K562 (cell line): ENCODE data around the gene TMC1. TPM values are rescaled to one million over a fixed set of nuclear protein-coding genes. Genes with fewer than 3 reads are reported as not detected.

Experiments used
- ATAC-seq: fragments of 200-7000 bp; cut with Tn5 transposase; 3 replicates; pipeline ENCODE4 v1.9.1; 2020; ENCODE audit warnings: moderate library complexity
- BruUV-seq: library from RNA; stranded (reverse); fragments of 400-500 nt; replicated peaks from 2 replicates; lab custom pipeline; 2021; lab: Mats Ljungman, UMichigan
- CTCF ChIA-PET: fragments of 300-600 bp; formaldehyde crosslinking; extraction: SDS; loops from one replicate; lab custom pipeline; 2021; ENCODE audit warnings: low intra/inter-chr PET ratio; lab: Yijun Ruan, JAX
- POLR2A ChIA-PET: fragments of 300-600, 350-650 bp; sonication (Branson Sonifier 250); formaldehyde crosslinking; extraction: SDS; loops from one replicate; lab custom pipeline; 2021; ENCODE audit warnings: antibody characterized with exemption, inconsistent platforms; lab: Yijun Ruan, JAX
- DNase-seq, 4 experiments: peaks; one replicate each; pipeline versions ENCODE4 v3.0.0 to v3.0.0-alpha.2; 2011 to 2018; ENCODE audit warnings: low spot score in 3 of 4, mixed read lengths in 3 of 4; ENCODE audit errors: extremely low read depth in 1 of 4
- FAIRE-seq: peaks from 2 replicates; lab custom pipeline; 2011; peaks lifted over from hg19 to GRCh38; lab: Jason Lieb, UNC
- H2AFZ ChIP-seq: 2 replicates; pipeline ENCODE4 v1.6.0; 2011; ENCODE audit warnings: low read depth, low read length, control low read depth, inconsistent platforms
- H3K27ac ChIP-seq: fragments of 200-600 bp; 3 replicates; pipeline ENCODE4 v1.8.0; 2011; ENCODE audit warnings: low read depth, mild to moderate bottlenecking, control low read depth, inconsistent platforms, low read length, moderate library complexity, mixed read lengths; ENCODE audit errors: extremely low read depth
- H3K27me3 ChIP-seq, 2 experiments: fragments of 300-600 bp in 1 of 2; 2 replicates in 1 of 2; 3 replicates in 1 of 2; pipeline versions ENCODE4 v1.6.0 to v1.8.0; 2011; ENCODE audit warnings: inconsistent platforms in 2 of 2, low read length in 2 of 2, mild to moderate bottlenecking in 1 of 2, mixed read lengths in 1 of 2, moderate library complexity in 1 of 2; ENCODE audit not compliant: control insufficient read depth in 2 of 2, insufficient read depth in 2 of 2
- H3K36me3 ChIP-seq: fragments of 300-600 bp; 3 replicates; pipeline ENCODE4 v1.8.0; 2011; ENCODE audit warnings: mild to moderate bottlenecking, low read length, inconsistent platforms; ENCODE audit not compliant: control insufficient read depth, insufficient read depth
- H3K4me1 ChIP-seq, 2 experiments: fragments of 200-600 bp in 1 of 2; replicated peaks in 1 of 2; 2 replicates in 1 of 2; 3 replicates in 1 of 2; pipeline versions ENCODE4 v1.5.1 to v1.8.0; 2011; ENCODE audit warnings: inconsistent platforms in 2 of 2, low read length in 2 of 2, mild to moderate bottlenecking in 1 of 2, mixed read lengths in 1 of 2, moderate library complexity in 1 of 2; ENCODE audit not compliant: control insufficient read depth in 2 of 2, insufficient read depth in 2 of 2
- H3K4me2 ChIP-seq: 2 replicates; pipeline ENCODE4 v1.6.1; 2011; ENCODE audit warnings: low read length, control low read depth, inconsistent platforms, mixed read lengths; ENCODE audit not compliant: insufficient read depth
- H3K4me3 ChIP-seq: fragments of 200-600 bp; sonication (generic), shearing (Covaris generic); 2 replicates; pipeline ENCODE4 v1.5.1; 2016; ENCODE audit warnings: control low read depth, inconsistent platforms
- H3K79me2 ChIP-seq: fragments of 200-600 bp; 3 replicates; pipeline ENCODE4 v1.8.0; 2011; ENCODE audit warnings: low read length, inconsistent platforms; ENCODE audit not compliant: control insufficient read depth, insufficient read depth
- H3K9ac ChIP-seq, 2 experiments: 2 replicates each; pipeline versions ENCODE4 v1.6.0 to v1.6.1; 2011; ENCODE audit warnings: low read depth in 2 of 2, low read length in 2 of 2, control low read depth in 1 of 2, inconsistent platforms in 1 of 2, mild to moderate bottlenecking in 1 of 2, mixed read lengths in 1 of 2; ENCODE audit not compliant: insufficient read depth in 1 of 2
- H3K9me1 ChIP-seq: one replicate; pipeline ENCODE4 v1.6.0; 2011; ENCODE audit warnings: inconsistent platforms, mild to moderate bottlenecking, low read length, moderate library complexity; ENCODE audit not compliant: control insufficient read depth, insufficient read depth
- H3K9me3 ChIP-seq: replicated peaks from 2 replicates; pipeline ENCODE4 v1.5.1; 2011; ENCODE audit warnings: low read depth, low read length, inconsistent platforms; ENCODE audit not compliant: control insufficient read depth, insufficient read depth
- H4K20me1 ChIP-seq: replicated peaks from 2 replicates; pipeline ENCODE4 v1.6.1; 2011; ENCODE audit warnings: low read length, inconsistent platforms, mixed read lengths; ENCODE audit not compliant: control insufficient read depth, insufficient read depth
- FIP1L1 ChIP-seq: fragments of 200-400 bp; formaldehyde crosslinking; IDR thresholded peaks from 2 replicates; pipeline ENCODE4 v1.6.1; 2018; ENCODE audit warnings: mild to moderate bottlenecking, low read depth, low read length; ENCODE audit not compliant: poor library complexity, severe bottlenecking
- MCM2 ChIP-seq: fragments of 450-650 bp; IDR thresholded peaks from 2 replicates; pipeline ENCODE4 v1.6.1; 2017; ENCODE audit warnings: low read depth, mild to moderate bottlenecking
- MCM7 ChIP-seq, 2 experiments: fragments of 450-650 bp; IDR thresholded peaks; 2 replicates each; pipeline ENCODE4 v1.6.1; 2016 to 2018
- NFIC ChIP-seq: fragments of 450-650 bp; IDR thresholded peaks from 2 replicates; pipeline ENCODE4 v1.6.1; 2017; ENCODE audit warnings: mild to moderate bottlenecking, inconsistent platforms
- PHF21A ChIP-seq: fragments of 450-650 bp; IDR thresholded peaks from 2 replicates; pipeline ENCODE4 v1.6.1; 2017; ENCODE audit warnings: low read depth, borderline replicate concordance
- RB1 ChIP-seq: fragments of 450-650 bp; IDR thresholded peaks from 2 replicates; pipeline ENCODE4 v1.6.1; 2017; ENCODE audit warnings: low read depth, mild to moderate bottlenecking
- RNF2 ChIP-seq: sonication (generic); IDR thresholded peaks from 2 replicates; pipeline ENCODE4 v1.6.1; 2016
- SIN3B ChIP-seq: fragments of 450-650 bp; IDR thresholded peaks from 2 replicates; pipeline ENCODE4 v1.6.1; 2017; ENCODE audit warnings: low read depth, mild to moderate bottlenecking, moderate library complexity
- SMAD3 ChIP-seq: fragments of 450-650 bp; formaldehyde crosslinking; conservative IDR thresholded peaks from 2 replicates; pipeline ENCODE4 v1.4.0; 2020; ENCODE audit warnings: mild to moderate bottlenecking
- XRCC5 ChIP-seq: fragments of 200-400 bp; formaldehyde crosslinking; IDR thresholded peaks from 2 replicates; pipeline ENCODE4 v1.6.1; 2017; ENCODE audit warnings: low read depth, mild to moderate bottlenecking, low read length
- ZBED1 ChIP-seq: IDR thresholded peaks from 2 replicates; pipeline ENCODE4 v1.6.1; 2014
- ZNF764 ChIP-seq: fragments of 250-450 bp; sonication (Bioruptor Pico); IDR thresholded peaks from 2 replicates; pipeline ENCODE4 v1.4.0; 2020; ENCODE audit warnings: low read depth, mild to moderate bottlenecking, moderate library complexity
- WGBS: fragments of 100-300 bp; shearing (Covaris generic); methylation state at CpG from one replicate; pipeline ENCODE4 v1.1.6; 2016; ENCODE audit warnings: low coverage, mixed read lengths; ENCODE audit not compliant: insufficient coverage; ENCODE audit errors: missing lambda C conversion rate; 5-methylcytosine and 5-hydroxymethylcytosine counted together
- in situ Hi-C: fragments of 300-500 bp; cut with MboI; formaldehyde crosslinking; loops from 4 replicates; pipeline ENCODE4 v1.15.0; 2018; ENCODE audit warnings: inconsistent platforms, mixed read lengths
- intact Hi-C: fragments of 100-400 bp; cut with micrococcal nuclease; formaldehyde crosslinking; loops from 2 replicates; pipeline ENCODE4 v1.14.2; 2022
- polyA plus RNA-seq, 8 experiments: library from polyadenylated mRNA; depleted of rRNA in 4 of 8; stranded (reverse) in 5 of 8; unstranded in 3 of 8; fragments of >200 nt; fragmentation: Nextera tagmentation in 2 of 8; fragmentation: Illumina TruSeq in 1 of 8; extraction: Ambion mirVana in 2 of 8; extraction: Trizol in 1 of 8; gene quantifications; 2 replicates each; pipeline versions ENCODE4 v1.2.1 to v1.2.3, GENCODE V29; 2011 to 2014; ENCODE audit warnings: inconsistent platforms in 1 of 8, missing spikeins in 1 of 8
- total RNA-seq, 7 experiments: library from RNA; depleted of rRNA in 6 of 7; stranded (reverse); fragments of >200 nt in 6 of 7; fragmentation: Illumina TruSeq in 2 of 7; extraction: Trizol in 2 of 7; gene quantifications; 2 replicates each; pipeline versions ENCODE4 v1.2.1 to v1.2.3, GENCODE V29; 2011 to 2021; ENCODE audit warnings: low replicate concordance in 1 of 7
- TF ChIP-seq, protein P1 (sequence below): fragments of 250-450 bp; sonication (Bioruptor Pico); IDR thresholded peaks from 2 replicates; pipeline ENCODE4 v1.5.0; 2020; ENCODE audit warnings: mild to moderate bottlenecking, borderline replicate concordance

TMC1 gene
- total and polyA plus RNA-seq, 9 of the 15 experiments (the other 6 are each of a cell fraction or from before 2014, with no cell fraction given) = 0.10 to 0.15 TPM; not detected in 7

DNA sequence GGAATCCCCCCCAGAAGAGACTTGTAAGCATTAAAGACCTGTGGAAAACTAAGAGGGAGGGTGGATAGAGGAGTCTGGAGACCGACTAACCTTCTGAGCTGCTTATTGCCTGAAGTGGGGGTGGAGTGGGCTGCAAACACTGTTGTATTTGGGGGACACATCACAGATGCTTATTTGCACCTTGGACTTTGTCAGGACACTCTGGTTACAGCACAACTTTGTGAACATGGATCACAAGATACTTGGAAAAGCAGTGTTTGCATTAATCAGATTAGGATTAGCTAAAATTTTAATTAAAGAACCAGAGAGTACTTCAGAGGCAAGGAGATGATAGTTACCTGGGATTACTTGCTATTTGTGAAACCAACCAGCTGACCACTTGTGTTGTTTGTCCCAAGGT, 30.9 kb downstream of the TMC1 start:
- no peak for FAIRE-seq
- CTCF ChIA-PET = no interaction called here
- no peak overlapping the region for H3K27ac ChIP-seq

More for the DNA sequence above, 30.9 kb downstream of the TMC1 start:
- no peak overlapping the region for H3K4me2 ChIP-seq
- intact Hi-C loops = no loop called here
- H3K36me3 ChIP-seq = no peaks in the 10 kb centered on the region
- no peaks in the 10 kb centered on the region for H4K20me1 ChIP-seq
- no CpG with 5 or more reads among the region's 1 CpG for WGBS
- H2AFZ ChIP-seq = 0 out of 2 replicates have a peak overlapping the region, but pooled peaks have one; percentile 59
- TF ChIP-seq SIN3B = no peak
- no peak for TF ChIP-seq NFIC
- no peak for TF ChIP-seq FIP1L1
- no peak for TF ChIP-seq RB1
- TF ChIP-seq ZNF764 = no peak
- TF ChIP-seq SMAD3 (CRISPR knock-in tag) = no peak
- no peak for TF ChIP-seq PHF21A
- TF ChIP-seq XRCC5 = no peak
- no peak for TF ChIP-seq MCM7 (IDR thresholded peaks at IDR 0.05)
- TF ChIP-seq, protein P1, sequence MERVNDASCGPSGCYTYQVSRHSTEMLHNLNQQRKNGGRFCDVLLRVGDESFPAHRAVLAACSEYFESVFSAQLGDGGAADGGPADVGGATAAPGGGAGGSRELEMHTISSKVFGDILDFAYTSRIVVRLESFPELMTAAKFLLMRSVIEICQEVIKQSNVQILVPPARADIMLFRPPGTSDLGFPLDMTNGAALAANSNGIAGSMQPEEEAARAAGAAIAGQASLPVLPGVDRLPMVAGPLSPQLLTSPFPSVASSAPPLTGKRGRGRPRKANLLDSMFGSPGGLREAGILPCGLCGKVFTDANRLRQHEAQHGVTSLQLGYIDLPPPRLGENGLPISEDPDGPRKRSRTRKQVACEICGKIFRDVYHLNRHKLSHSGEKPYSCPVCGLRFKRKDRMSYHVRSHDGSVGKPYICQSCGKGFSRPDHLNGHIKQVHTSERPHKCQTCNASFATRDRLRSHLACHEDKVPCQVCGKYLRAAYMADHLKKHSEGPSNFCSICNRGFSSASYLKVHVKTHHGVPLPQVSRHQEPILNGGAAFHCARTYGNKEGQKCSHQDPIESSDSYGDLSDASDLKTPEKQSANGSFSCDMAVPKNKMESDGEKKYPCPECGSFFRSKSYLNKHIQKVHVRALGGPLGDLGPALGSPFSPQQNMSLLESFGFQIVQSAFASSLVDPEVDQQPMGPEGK (CRISPR knock-in tag) = no peak
- no peak for TF ChIP-seq ZBED1
- TF ChIP-seq RNF2 = no peak
- no peak for TF ChIP-seq MCM2
- ATAC-seq (no peak), DNase-seq (no peak)
- H3K9ac ChIP-seq = no peak overlapping the region
- H3K4me3 ChIP-seq = no peak overlapping the region
- POLR2A ChIA-PET = interaction anchor here (1.0 kb wide), 1 partner anchor 12 kb away, joined by 3 read pairs; no protein-coding TSS in a partner anchor
- BruUV-seq = no TSS peak
- H3K9me1 ChIP-seq = no peaks in the 10 kb centered on the region
- H3K4me1 ChIP-seq = no peaks in the 10 kb centered on the region; a peak in 3 of 5 replicates
- H3K27me3 ChIP-seq = no peaks in the 10 kb centered on the region
- H3K79me2 ChIP-seq = no peaks in the 10 kb centered on the region
- in situ Hi-C loops = no loop called here
- no peaks in the 10 kb centered on the region for H3K9me3 ChIP-seq
